AG04450 (cell line): Measurements from ENCODE around the gene ZNF536. TPM values are rescaled to one million over a fixed set of nuclear protein-coding genes. Genes with fewer than 3 reads are reported as not detected.

Experiments
- CTCF ChIA-PET: fragments of 300-600, 350-600 bp; formaldehyde crosslinking; extraction: SDS; loops from one replicate; lab custom pipeline; 2022; ENCODE audit warnings: antibody characterized with exemption, inconsistent platforms; lab: Charles Lee
- POLR2A ChIA-PET: fragments of 350-600 bp; formaldehyde crosslinking; extraction: SDS; loops from one replicate; lab custom pipeline; 2021; ENCODE audit warnings: antibody characterized with exemption, inconsistent platforms; lab: Yijun Ruan, JAX
- DNase-seq: peaks from one replicate; pipeline ENCODE4 v3.0.0-alpha.2; 2011; ENCODE audit warnings: low read depth, low spot score
- H3K27ac ChIP-seq: one replicate; pipeline ENCODE4 v1.5.1; 2012; ENCODE audit warnings: low read depth, low read length, control low read depth
- H3K27me3 ChIP-seq: one replicate; pipeline ENCODE4 v1.6.0; 2012; ENCODE audit warnings: low read length; ENCODE audit not compliant: control insufficient read depth, insufficient read depth
- H3K4me3 ChIP-seq: 2 replicates; pipeline ENCODE4 v1.5.1; 2011; ENCODE audit warnings: mild to moderate bottlenecking, low read depth, low read length, control low read depth
- H3K9me3 ChIP-seq: 2 replicates; pipeline ENCODE4 v1.5.1; 2012; ENCODE audit warnings: low read length; ENCODE audit not compliant: control insufficient read depth, insufficient read depth
- CTCF ChIP-seq: IDR thresholded peaks from 2 replicates; pipeline ENCODE4 v1.5.1; 2011; ENCODE audit warnings: low read depth, low read length, control low read depth, inconsistent platforms
- polyA plus RNA-seq: library from polyadenylated mRNA; depleted of rRNA; stranded (reverse); fragments of >200 nt; gene quantifications from 2 replicates; pipeline ENCODE4 v1.2.3, GENCODE V29; 2011

The ZNF536 gene
- polyA plus RNA-seq, 1 experiment = not detected

- POLR2A ChIA-PET = no interaction called here
- no peak overlapping the region for H3K27ac ChIP-seq
- no peak overlapping the region for H3K4me3 ChIP-seq
- no peak for DNase-seq
- no peaks in the 10 kb centered on the region for H3K27me3 ChIP-seq
- no peak for TF ChIP-seq CTCF
- CTCF ChIA-PET = no interaction called here
- H3K9me3 ChIP-seq = peaks cover 74% of the 10 kb centered on the region
Observed at GRCh38 chr19:30519607-30520205, 147.5 kb downstream of the ZNF536 start.

GRCh38 chr19:30520735-30521479 is 148.7 kb downstream of the ZNF536 start:
- ChIA-PET POLR2A (no interaction called here), CTCF (no interaction called here)
- DNase-seq = no peak
- TF ChIP-seq CTCF = no peak
- Histone ChIP-seq H3K4me3 (no peak overlapping the region), H3K27me3 (no peaks in the 10 kb centered on the region), H3K9me3 (peaks cover 78% of the 10 kb centered on the region), H3K27ac (no peak overlapping the region)

GRCh38 chr19:30521937-30522336 is 149.8 kb downstream of the ZNF536 start:
- Histone ChIP-seq H3K9me3 (peaks cover 78% of the 10 kb centered on the region), H3K27me3 (no peaks in the 10 kb centered on the region), H3K27ac (no peak overlapping the region), H3K4me3 (no peak overlapping the region)
- no peak for TF ChIP-seq CTCF
- ChIA-PET POLR2A (no interaction called here), CTCF (no interaction called here)
- DNase-seq = no peak

- H3K4me3 ChIP-seq = no peak overlapping the region
- ChIA-PET CTCF (no interaction called here), POLR2A (no interaction called here)
- H3K9me3 ChIP-seq = peaks cover 77% of the 10 kb centered on the region
- H3K27me3 ChIP-seq = no peaks in the 10 kb centered on the region
- DNase-seq = no peak
- no peak for TF ChIP-seq CTCF
- no peak overlapping the region for H3K27ac ChIP-seq
Observed at GRCh38 chr19:30522341-30522740, 150.2 kb downstream of the ZNF536 start.

- POLR2A ChIA-PET = no interaction called here
- H3K27me3 ChIP-seq = no peaks in the 10 kb centered on the region
- peaks cover 68% of the 10 kb centered on the region for H3K9me3 ChIP-seq
- no peak overlapping the region for H3K4me3 ChIP-seq
- no peak for TF ChIP-seq CTCF
- DNase-seq = no peak
- H3K27ac ChIP-seq = no peak overlapping the region
- CTCF ChIA-PET = no interaction called here
Observed at GRCh38 chr19:30523791-30524190, 151.6 kb downstream of the ZNF536 start.
